NCI-H1417 treated with DMSO at 0.1 percent for 48 hours (cell line): ENCODE results near the gene TEAD3.

ENCODE experiments used
- DNase-seq: peaks from one replicate; lab custom pipeline; 2025; lab: John Stamatoyannopoulos, UW

The TEAD3 gene

GRCh38 chr6:35512740-35513139, 15.9 kb upstream of the TEAD3 start, which contains the start of gene TULP1:
Gene TULP1 (minus strand): TSS chr6:35512896. CDS start chr6:35512858, 38 bp downstream.
- no peak for DNase-seq

- DNase-seq, result no peak
Measured at GRCh38 chr6:35512006-35512405, 15.1 kb upstream of the TEAD3 start.

DNA sequence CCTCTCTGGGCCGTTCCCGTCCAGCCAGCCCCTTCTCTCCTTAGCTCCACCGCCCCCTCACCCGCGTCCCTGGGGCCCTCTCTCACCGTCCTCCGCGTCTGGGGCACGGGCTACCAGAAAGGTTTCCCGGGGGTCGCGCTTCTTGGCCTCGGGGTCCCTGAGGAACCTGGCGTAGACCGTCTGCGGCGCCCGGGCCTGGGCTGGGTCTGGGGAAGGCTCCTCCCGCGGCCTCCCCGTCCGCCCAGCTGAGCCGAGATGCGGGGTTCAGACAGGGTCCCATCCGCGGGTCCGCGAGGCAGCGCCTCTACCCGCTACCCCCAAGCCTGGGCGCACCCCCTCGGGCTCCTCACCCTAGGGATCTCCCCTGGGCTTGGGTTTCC, 14.7 kb upstream of the TEAD3 start:
- no peak for DNase-seq

DNA sequence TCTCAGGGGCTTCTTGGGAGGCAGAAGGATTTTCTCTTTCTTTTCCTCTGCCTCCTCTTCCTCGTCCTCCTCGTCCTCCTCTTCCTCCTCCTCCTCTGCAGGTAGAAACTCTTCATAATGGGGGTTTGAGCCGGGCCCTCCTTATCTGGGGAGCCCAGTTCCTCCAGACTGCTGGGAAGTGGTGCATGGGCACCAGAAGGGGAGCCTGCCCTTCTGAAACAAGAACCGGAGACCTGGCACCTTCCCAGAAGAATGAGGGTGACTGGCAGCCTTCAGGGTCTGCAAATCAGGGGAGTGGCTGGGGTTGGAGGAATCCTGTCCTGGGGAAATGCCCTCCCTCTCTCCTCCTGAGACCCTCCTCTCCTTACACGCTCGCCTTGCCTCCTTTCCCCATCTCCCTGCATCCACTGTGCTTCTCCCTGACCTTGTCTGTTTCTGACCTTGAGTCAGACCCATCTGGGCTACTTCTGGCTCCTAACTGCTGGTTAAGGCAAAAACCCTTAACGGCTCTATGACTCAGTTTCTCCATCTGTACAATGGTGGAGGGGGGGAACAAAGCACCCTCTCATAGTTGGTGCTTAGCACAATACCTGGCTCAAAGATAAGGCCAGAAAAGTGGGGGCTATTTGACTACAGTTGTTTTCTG, 14.2 kb upstream of the TEAD3 start:
- no peak for DNase-seq

DNA sequence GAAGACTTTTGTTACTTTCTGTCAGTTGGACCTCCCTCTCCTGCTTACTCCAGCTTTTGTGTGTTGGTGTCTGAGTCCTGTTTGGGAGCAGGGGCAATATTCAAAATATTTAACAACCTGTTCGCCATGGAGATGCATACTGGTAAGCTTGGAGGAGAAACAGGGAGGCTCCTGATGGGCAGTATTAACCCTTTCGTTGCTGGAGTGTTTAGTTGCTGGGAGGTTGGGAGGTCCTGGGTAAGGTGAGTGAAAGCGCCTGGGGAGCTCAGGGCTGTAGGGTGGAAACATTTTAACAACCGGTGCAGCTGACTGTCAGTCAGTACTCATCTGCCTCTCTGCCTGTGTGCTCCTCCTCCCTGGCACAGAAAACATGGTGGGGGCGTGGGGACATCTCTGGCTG, 11.7 kb upstream of the TEAD3 start:
- DNase-seq, result no peak

DNA sequence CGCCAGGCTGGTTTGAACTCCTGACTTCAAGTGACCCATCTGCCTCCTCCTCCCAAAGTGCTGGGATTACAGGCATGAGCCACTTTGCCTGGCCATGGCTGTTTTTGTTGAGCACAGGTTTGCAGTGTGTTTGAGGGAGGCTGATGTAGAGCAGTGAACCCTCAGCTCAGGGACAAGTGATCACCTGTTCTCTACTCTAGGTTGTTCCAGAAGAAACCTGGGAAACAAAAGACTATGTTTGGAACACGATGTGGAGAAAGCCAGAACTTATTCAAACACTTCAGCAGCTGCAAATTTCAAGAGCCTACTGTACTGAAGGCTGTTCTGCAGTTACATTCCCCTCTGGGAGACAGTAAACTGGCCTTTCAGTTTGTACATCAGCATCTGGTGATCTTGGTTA, 11.1 kb upstream of the TEAD3 start:
- no peak for DNase-seq

DNA sequence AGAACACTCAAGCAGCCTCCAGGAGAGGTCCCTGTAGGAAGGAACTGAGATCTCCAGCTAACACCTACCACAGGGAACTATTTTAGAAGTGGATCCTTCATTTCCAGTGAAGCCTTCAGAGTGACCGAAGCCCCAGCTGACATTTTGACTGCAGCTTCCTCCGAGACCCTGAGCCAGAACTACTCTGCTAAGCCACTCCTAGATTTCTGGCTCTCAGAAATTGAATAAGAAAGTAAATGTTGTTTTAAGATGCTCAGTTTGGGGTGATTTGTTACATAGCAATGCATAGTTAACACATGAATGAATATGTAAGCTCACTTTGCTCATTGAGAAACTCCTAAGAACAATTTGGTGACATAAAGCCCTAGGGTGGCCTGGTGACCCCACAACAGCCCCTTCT, 10.3 kb upstream of the TEAD3 start:
- no peak for DNase-seq

- no peak for DNase-seq
Measured at GRCh38 chr6:35506536-35506935, 9.7 kb upstream of the TEAD3 start.

GRCh38 chr6:35505999-35506412, 9.1 kb upstream of the TEAD3 start:
- no peak for DNase-seq

- no peak for DNase-seq
Measured at GRCh38 chr6:35503534-35503933, 6.7 kb upstream of the TEAD3 start.

DNA sequence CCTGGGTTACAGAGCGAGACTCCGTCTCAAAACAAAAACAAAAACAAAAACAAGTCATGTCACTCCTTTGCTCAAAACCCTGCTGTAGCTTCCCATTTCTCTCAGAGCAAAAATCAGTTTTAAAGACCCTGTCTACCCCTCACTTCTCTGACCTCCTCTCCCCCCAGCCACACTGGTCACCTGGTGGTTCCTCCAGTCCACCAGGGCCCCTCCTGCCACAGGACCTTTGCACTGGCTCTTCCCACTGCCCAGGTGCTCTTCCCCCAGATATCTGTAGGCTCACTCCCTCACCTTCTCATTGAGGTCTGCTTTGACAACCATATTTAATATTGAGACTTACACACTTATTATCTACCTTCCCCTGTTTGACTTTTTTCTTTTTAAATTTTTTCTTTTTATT, 4.9 kb upstream of the TEAD3 start:
- no peak for DNase-seq

GRCh38 chr6:35500782-35501181, 3.9 kb upstream of the TEAD3 start:
- DNase-seq, result no peak

GRCh38 chr6:35499372-35499771, 2.5 kb upstream of the TEAD3 start:
- DNase-seq, result no peak

- DNase-seq, result no peak
Measured at GRCh38 chr6:35498422-35499067, 1.7 kb upstream of the TEAD3 start.

GRCh38 chr6:35497571-35498421, 917 bp upstream of the TEAD3 start:
- no peak for DNase-seq

- no peak for DNase-seq
Measured at GRCh38 chr6:35496036-35496840, 641 bp downstream of the TEAD3 start.

DNA sequence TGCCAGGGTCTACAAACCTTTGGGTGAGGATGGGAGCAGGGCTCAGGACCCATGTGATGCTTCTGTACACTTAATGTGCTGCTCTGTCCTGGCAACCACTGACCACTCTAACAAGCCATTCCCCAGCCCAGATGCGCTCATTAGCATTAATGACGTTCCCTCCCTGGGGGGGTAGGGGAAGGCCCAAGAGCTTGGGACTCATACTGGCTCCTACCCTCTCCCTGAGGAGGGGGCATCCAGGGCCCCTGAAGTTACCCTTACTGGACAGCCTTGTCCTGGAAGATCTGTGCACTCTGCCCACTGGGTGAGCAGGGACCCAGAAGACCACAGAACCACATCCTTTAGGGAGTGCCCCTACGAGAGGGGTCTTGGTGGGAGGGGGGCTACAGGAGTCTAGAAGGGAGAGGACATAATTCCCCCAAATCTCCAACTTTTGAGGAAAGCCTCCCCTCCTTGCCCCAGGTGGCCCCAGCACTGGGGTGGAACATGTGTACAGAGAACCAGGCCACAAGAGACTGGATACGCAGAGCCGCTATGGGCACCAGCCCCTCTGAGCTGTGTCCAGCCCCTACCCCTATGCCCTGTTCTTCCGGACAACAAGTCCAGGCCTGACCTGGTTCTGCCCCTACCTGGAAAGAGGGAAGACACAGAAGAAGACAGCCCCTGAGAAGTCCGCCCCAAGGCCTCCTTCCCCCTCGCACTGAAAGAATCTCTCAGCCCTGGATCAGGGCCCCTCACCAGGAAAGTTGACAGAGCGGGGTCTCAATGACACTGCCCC, 1.4 kb downstream of the TEAD3 start:
- DNase-seq, result no peak

GRCh38 chr6:35494161-35494563, 2.7 kb downstream of the TEAD3 start:
- DNase-seq, result no peak

DNA sequence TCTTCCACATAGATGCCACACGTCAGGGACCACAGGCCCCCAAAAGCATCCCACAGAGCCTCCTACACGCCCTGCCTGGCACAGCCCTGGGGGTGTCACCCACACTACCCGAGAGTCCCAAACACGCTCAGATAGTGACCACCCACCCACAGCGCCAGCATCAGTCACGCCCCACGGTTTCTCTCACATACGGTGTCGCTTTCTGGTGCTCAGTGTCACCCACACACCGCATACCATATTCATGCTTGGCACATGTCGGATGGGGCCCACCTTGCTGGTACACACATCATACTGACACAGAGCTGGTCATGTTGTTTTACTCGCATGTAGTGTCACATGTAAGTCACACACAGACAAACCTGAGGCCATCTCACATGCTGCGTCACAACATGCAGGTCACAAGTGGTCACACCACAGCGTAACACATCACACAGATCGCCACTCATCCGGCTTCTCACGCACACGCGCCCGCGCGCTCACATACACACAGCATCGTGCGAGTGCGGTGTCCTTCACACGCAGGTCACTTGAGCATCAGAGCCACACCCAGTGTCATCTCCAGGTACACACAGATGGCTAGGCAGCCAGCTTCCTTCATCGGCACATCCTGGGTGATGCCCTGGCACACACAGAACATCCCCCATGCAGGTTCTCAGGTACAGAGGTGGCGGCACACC, 3.4 kb downstream of the TEAD3 start:
- no peak for DNase-seq

DNA sequence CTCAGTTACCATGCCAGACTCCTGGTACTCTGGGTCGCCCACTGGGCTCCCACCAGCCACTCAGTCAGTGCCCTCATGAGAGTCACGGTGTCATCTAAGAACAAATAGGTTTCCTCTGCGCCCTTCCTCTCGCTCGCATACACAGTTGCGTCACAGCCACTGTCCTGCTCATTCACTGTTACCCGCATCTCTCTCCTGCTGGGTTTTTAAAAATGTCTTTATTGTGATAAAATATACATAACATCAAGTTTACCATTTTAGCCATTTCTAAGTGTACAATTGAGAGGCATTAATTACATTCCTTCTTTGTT, 4.0 kb downstream of the TEAD3 start:
- no peak for DNase-seq
